ENCODE data around the gene GPSM3. TPM values are rescaled to one million over a fixed set of nuclear protein-coding genes. Genes with fewer than 3 reads are reported as not detected.
"Not testable (repeated sequence)": the region's sequence is repeated elsewhere in the genome, so short reads cannot be mapped to it uniquely, and the experiment has no call there.

GPSM3 gene
- total RNA-seq, 1 donor from 2014 or later: 3.1 TPM

DNA sequence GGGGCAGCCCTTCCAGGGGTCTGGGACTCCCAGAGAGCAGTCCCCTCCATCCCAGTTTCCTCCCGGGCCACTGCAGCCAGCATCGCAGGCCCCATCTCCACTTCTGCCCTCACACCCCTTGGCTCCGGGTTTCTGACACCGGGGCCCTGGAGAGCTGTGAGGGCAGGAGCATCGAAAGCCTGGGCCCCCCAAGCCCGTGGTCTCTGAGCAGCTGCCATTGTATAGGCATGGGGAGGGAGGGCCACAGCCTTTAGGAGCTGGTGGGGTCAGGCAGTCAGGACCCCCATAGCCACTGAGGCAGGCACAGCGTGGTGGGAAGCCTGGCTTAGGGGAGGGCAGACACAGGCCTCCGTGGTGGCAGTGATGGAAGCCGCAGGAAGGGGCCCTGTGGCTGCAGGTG lies 9.7 kb upstream of the GPSM3 start:
- DNase-seq: no peak

DNA sequence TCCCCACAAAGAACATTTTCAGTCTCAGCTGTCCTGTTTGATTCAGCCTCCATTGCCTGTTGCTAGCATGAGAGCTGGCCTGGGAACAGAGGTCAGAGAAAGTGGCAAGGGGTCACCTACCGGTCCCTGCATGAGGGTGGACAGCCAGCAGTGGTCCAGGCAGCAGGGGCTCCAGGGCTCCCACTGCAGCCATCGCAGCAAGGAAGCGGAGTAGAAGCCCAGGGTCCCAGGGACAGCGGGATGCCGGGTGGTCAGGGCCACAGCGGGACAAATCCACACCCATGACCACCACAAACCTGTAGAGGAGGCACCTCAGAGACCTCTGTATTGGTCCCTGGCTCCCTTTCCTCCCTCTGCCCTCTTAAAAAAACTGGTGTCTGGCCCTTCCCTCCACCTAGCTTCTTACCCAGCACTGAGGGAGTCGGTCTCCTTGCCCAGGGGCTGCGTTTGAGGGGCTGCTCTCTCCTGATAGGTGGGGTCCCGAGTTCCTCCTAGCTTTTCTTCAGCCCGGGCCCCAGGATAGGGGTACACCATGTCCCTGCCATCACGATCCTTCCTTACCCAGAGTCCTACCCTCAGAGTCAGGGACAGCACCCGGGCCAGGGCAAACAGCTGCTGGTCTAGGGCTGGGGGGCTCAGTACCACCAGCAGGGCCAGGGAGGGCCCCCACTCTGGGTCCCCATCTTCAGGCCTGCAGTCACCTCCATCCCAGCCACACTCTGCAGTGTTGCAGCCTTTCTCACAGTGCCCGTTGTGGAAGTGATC lies 8.4 kb upstream of the GPSM3 start:
- no peak for DNase-seq

DNA sequence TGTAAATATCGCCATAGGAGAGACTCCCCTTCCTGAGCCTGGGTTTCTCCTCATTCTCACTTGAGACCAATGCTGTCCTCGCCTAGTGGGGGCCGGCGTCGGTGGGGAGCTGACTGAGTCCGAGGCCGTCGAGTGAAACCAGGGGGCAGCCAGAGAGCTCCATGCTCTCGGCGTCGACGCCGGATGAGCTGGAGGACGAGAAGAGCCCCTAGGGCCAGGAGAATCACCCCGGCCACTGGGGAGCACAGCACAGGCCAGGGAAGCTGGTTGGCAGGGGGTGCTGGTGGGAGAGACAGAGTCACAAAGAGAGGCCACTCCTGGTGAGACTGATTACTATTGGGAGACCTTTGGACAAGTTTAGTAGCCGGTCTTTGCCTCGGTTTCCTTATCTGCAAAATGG lies 6.4 kb upstream of the GPSM3 start:
- DNase-seq: no peak

DNA sequence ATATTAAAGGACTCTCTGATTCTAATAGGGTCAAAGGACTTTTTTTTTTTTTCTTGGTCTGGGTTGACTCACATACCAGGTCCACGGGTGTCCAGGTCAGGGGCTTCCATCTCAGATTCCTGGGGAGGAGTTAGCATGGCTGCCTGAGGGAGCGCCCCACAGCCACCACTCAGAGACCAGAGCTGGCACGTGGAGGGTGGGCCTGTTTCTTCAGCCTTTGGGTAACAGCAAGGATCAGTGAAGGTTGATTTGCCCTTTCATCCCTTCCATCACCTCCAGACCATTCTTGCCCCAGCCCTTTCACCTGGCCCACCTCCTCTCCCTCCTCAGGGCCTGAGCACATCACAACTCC lies 5.9 kb upstream of the GPSM3 start:
- DNase-seq: no peak

DNA sequence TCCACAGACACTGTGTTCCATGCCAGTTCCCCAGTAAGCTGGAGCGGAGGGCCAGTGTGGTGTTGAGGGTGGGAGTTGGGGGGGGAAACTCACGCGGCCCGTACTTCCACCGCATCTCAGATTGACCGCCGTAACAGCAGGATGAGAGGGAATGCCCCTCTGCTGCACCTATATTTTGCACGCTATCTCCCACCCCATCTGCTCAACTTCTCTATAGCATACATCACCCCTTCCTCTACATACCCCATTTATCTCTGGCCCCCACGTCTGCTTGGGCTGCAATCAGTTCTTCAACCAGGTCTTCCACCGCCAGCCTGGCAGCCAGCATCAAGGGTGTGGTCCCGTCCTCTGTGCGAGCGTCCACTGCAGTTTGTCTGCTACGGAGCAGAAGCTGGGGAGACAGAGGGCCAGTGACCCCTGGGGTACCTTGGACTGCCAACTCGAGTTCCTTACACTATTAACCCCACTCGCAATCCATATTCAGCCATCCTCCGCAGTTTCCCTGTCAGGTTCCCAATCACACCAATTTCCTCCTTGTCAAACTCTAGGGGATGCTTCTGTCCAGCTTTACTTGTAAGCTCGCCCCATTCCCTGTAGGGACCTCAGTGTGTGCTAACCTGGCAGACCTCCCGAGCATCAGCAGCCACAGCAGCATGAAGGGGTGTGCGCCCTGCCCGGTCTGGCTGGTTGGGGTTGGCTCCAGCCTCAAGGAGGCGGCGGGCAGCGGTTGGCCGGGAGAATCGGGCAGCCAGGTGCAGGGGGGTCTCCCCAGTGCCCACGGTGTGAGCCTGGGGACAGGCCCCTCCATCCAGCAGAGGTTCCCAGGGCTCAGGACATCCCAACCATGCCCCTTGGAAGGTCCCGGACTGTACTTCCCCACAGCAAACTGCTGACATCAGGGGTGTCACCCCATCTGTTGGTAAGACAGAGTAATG lies 4.5 kb upstream of the GPSM3 start:
- peak; percentile 68 for DNase-seq

DNA sequence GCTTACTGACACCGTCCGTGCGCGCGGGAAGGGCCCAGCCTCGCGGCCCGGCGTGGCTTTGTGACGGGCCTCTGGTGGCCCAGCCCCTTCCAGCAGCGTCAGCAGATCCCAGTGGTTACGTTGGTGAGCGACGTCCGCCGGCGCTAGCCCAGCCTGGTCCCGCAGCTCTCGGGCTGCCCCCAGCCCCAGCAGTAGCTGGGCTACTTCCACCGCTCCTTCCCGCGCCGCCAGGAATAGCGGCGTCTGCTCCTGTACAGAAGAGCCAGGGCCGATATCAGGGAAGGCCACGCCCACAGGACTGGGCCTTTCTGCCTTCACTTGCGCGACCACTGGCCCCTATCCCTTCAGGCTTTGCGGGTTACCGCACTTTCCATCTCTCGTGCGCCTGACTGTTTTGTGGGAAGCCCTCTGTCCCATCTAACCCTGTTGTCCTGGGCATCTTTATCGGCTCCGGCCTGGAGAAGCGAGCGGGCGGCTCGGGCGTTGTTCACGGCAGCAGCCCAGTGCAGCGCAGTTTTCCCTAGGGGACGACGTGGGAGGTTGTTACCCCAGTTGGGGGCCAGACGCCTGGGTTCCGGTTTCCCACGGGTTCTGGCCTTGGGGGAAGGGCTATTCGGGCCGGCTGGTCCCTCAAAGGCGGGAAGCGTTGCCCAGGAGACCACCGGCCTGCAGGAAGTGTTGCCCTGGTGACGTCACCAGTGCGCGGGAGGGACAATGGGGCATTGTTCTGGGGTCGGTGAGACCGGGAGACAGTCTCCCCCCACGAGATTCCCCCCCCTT lies 3.6 kb upstream of the GPSM3 start:
- peak; percentile 100 for DNase-seq

DNA sequence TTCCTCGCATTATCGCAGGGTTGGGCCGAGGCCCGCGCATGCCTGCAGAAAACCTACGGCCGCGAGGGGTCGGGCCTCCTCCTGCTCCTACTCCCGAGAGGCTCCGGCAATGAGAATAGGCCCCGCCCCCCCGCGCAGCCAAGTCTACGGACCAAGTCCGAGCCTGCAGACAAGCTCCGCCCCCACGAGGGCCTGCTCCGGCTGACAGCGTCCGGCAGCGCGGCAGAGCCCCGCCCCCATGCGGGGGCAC lies 3.1 kb upstream of the GPSM3 start:
- peak; percentile 100 for DNase-seq

DNA sequence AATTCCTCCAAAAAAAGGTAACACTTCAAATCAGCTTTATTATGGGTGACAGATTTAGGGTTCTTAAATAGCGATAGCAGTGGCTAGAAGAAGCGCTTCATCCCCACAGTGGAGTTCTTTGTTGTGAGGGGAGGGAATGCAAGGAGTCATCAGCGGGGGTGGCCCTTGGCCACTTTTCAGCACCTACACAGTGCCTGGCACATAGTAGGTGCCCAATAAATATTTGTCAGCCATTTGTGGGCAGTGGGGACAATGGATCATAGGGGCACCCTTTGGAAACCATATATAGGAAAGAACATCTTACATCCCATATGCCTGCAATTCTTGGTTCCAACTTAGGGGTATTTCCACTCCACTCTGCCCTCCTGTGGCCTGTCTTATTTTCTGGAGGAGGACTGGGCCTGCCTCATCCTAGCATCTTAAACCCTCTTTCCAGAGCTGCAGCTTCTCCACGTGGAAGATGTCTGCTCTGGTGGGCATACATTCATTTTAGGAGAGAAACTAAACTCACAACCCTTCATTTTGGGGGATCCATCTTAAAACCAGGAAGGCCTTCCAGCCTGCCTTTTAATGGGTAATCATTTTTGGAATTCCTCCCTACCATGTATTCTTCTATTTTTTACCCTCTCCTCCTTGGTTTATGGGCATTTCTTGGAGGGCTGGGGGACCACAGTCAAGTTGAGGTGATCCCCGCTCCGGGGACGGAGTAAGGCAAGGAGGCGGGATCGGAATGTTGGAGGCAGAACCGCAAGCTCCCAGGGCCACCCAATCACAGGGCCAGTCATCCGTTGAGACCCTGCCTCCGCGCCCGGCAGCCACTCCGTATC lies 2.6 kb upstream of the GPSM3 start:
- peak; percentile 83 for DNase-seq

DNA sequence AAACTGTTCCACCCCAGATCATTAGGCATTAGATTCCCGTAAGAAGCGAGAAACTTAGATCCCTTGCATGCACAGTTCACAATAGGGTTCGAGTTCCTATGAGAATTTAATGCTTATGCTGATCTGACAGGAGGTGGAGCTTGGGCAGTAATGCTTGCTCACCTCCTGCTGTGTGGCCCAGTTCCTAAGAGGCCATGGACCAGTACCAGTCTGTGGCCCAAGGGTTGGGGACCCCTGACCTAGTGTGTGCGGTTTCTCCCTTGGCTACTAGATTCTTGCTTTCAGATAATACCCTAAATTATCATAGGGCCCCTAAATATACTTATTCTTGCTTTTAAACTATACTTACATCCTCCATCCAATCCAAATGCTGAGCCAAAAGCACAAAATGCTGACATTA lies 1.9 kb upstream of the GPSM3 start:
- DNase-seq: no peak

DNA sequence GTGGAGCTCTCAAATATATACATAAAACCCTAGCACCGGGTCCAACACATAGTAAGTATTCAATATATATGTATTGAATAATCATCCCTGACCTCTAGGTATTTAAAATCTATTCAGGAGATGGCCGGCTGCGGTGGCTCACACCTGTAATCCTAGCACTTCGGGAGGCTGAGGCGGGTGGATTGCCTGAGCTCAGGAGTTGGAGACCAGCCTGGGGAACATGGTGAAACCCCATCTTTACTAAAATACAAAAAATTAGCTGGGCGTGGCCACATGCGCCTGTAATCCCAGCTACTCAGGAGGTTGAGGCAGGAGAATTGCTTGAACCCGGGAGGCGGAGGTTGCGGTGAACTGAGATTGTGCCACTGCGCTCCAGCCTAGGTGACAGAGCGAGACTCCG lies 653 bp upstream of the GPSM3 start:
- not testable (repeated sequence) for DNase-seq

DNA sequence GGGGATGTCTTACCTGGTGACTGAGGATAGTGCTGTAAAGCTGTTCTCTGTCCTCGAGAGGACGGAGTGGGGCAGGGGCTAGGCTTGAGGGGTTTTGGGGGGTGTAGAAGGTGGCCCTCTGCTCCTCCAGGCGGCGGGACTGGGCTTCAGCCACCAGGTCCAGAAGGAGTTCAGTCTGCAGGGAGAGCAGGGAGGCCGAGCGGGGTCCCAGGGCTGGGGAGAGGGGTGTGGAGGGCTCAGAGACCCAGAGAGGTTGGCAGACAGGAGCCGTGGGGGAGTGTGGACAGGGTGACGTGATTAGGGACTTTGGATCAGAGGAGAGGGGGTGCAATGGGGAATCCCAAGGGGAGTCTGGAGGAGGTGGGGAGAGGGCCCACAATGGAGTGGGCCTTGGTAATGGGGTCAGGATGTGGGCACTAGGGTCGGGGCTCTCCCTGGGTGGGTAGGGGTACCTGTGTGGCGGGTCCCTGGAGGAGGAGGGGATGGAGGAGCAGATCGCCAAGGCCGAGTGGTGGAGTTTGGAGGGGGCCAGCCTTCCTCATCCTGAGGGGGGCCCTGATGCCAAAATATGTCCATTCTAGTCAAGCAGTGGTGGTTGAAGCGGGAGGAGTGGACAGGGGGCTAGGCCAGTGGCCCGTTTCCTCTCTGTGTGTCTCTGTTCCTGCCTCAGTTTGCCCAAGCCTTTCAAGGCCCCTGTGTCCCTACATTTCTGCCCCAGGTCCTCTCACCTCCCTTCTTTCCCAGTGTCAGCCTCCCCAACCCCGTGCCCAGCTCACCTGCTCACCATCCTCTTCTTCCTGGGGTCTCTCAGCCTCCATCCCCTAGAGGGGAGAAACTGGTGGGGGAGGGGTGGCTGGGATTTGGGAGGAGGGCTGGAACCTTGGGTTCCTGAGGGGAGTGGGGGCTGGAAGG lies 491 bp downstream of the GPSM3 start:
- no peak for DNase-seq

DNA sequence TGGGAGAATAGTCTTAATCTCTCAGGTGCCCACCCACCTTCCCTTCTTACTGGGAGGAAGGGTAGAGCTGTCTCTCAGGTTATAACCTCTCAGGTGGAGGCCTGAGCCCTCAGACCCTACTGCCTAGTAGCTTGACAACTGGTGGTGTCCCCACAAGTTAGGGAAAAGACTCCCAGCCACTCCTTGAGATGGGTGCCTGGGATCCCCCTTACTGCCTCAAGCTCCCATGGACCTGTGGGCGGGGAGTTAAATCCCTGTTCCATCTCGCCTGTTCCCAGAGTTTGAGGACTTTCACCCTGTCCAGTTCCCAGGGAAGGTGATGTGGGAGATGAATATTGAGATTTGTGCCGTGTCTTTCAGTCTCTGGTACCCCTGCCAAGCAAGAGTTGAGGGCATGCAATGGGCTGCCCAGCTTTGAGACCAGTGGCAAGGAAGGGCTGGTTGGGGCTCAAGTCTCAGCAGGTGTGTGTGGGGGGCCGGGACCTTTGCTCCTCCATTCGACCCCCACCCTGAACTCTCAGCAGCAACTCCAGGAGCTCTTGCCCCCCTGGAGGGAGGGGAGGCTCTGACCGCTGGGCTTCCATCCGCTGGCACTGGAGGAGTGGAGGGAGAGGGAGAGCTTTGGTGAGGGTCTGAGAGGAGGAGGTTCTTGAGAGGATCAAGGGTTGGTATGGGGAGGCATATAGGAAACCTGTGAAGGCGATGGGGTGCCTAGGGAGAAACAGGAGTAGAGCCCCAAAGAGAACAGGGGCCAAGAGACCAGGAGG lies 1.3 kb downstream of the GPSM3 start:
- DNase-seq: no peak

DNA sequence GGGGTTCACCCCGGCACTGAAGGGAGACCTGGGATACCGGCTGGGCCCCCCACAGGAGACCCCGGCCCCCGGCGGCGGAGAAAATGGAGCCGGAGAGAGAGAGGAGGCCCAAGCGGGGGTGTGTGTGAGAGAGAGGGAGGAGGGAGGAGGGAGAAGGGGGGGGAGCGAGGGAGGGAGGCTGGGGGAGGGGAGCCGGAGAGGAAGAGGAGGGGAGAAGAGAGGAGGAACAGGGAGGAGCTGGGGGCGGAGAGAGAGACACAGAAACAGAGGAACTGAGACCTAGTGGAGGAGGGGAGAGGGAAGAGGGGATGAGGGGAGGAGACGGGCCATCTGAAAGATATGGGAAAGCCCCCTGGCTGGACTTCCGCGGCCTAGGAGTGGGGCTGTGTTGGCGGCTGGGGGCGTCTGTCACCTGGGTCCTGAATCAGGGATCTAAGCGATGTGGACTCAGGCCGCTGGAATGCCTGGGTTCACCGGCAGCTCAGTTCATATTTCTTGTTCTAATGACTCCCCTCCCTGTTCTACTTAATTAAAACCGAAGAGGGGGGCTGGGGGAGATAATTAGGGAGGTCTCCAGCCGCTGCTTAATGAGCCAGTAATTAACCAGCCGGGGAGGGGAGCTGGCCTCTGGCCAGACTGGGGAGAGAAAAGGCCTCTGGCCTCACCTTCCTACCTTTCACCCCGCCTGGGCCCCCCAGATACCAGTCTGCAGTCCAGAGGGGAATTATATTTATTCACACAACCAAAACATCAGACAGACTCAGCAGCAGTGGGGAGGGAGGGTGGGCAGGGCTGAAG lies 2.2 kb downstream of the GPSM3 start, which contains the start of gene PBX2:
PBX2 (minus strand) TSS at position 149 of the 798 bp plus-strand sequence. CDS start 287 bp downstream, outside the sequence.
- DNase-seq: peak; percentile 92

DNA sequence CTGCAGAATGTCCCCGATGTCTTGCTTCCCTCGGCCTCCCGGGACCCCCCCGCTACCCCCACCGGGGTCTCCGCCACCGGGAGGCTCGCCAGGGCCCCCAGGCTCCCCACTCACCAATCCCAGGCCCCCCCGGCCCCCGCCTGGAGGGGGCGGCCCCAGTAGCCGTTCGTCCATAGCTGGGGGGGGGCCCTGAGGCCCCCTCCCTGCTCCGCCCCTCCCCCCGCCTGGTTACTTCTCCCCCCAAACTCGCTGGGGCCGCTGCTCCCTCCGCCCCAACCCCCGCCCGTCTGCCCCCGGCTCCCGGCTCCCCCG lies 2.7 kb downstream of the GPSM3 start:
- no peak for DNase-seq

DNA sequence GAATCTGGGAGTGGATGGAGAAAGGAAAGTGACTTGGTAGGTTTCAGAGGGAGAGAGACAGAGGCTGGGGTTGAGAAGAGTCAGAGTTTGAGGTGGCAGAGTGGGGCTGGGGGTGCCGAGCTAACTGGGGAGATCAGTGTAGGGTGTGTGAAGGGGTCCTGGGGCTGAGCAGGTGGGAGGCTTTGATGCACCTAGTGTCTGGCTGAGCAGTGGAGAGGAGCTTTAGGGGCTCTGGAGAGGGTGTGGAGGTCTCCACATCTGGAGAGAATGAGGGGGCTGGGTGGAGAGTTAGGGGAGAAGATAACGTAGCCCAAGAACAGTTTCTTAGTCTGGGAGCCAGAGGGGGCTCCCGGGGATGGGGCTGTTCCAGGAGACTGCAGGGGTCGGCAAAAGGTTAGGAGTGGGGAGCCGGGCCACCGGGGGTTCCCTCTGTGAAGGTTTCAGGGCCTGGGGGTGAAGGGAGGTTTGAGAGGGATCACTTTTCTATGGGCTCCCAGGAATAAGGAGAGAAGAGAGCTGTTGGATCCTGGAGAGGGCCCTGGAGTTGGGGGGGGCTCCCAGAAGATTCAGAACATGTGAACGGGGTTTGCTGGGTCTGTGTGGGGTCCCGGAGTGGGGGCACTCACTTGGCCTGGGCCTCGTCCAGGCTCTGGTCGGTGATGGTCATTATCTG lies 3.2 kb downstream of the GPSM3 start:
- DNase-seq: no peak

DNA sequence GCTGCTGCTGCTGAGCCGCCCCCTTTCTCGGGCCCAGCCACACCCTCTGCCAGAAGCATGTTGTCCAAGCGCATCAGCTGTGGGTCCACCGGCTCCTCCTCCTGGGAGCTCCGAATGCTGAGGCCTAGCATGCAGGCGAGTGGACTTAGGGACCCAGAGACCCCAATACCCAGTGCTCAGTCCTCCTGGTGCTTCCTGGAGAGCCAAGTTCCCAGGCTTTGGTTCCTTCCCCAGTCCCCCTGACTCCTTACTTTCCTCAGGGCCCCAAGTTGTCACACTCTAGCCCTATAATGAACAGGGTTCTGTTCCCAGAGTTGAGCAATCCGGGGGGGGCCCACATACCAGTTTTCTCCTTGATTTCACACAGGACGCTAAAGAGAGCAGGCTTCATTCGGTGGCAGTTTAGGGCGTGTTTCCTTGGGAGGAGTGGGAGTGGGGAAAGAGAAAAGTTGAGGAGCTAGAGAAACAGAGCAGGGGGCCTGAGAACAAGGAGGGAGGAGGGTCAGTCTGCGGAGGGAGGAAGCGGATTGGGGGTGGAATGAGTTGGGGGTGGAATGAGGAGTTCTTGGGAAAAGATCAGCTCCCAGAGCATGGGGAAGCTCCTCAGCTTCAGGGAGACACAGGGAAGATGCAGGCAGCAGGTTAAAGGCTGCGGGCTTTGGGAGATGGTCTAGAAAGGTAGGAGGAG lies 3.9 kb downstream of the GPSM3 start:
- DNase-seq: peak; percentile 50

DNA sequence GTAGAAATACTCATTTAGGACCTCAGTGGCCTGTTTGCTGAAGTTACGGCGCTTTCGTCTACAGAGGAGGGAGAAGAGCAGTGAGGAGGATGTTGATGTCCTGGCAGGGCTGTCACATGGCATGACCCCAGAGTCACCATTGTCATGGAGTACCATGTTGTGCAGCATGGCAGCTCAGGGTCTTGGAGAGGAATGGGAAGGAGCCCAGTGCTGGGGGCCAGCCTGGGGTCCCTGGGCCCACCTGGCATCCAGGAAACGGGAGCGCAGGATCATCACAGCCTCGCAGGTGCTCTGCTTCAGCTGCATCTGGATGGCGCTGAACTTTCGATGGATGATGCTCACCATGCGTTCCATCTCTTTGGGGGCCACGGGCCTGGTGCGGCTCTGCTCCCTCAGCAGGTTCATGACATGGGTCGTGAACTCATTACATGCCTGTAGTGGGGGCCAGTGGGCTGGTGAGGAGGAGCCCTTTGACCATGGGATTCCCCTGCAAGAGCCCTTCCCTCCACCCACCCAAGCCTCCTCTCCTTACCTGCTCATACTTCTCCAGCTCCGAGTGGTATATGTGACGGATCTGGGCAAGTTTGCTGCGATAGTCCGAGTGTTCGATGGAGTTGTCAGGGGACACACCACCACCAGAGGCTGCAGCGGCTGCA lies 4.6 kb downstream of the GPSM3 start:
- DNase-seq: not testable (repeated sequence)

Measured in dermis blood vessel endothelial cell (primary cell).